Measurements from ENCODE around the gene NKAIN2. TPM values are rescaled to one million over a fixed set of nuclear protein-coding genes. Genes with fewer than 3 reads are reported as not detected.
"Not testable (repeated sequence)": the region's sequence is repeated elsewhere in the genome, so short reads cannot be mapped to it uniquely, and the experiment has no call there.

NKAIN2 gene
- total RNA-seq, 2 experiments from 2014 or later = not detected

DNA sequence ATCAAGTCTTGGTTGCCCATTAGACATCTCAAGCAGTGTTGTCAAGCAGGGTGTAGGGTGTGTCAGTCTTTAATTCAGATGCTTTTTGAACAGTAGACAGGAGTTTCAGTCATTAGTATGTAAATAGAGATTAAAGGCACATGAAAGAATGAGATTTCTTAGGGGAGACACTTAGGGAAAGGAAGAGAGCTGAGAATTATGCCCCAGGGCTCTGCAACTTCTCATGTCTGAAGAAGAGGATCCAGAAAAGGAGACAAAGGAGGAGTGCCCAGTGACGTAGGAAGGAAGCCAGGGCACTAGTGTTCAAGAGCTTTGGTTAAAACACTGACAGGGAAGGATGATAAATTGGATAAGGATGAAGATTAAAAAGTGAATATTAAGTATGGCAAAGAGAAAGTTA lies 569.7 kb downstream of the NKAIN2 start:
- no peak overlapping the region for H3K4me3 Mint-ChIP-seq
- CTCF ChIA-PET = no interaction called here
- H3K36me3 Mint-ChIP-seq = no peaks in the 10 kb centered on the region
- no peaks in the 10 kb centered on the region for H3K27me3 Mint-ChIP-seq
- H3K9me3 Mint-ChIP-seq (ENCODE audit: low read depth) = peaks cover 11% of the 10 kb centered on the region
- no peak overlapping the region for H3K27ac Mint-ChIP-seq
- DNase-seq = no peak
- H3K4me1 Mint-ChIP-seq = no peaks in the 10 kb centered on the region
- ATAC-seq = no peak

DNA sequence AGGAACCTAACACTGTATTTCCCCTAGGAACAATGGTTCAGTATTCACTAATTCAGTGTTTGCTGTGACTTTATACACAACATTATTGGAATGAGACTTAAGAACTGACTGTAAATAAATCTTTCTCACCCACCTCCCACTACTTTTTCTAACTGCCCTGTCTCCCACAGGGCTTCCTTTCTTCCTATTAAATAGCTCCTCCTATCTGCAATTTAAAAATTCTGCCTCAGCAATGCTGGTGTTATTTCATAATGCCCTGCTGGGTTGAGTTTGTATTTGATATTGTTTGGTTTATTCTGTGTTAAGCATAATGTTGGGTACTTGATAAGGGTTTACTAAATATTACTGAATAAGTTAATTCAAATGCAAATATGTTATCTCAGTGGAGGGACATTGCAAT lies 585.5 kb downstream of the NKAIN2 start:
- no peaks in the 10 kb centered on the region for H3K27me3 Mint-ChIP-seq
- CTCF ChIA-PET = no interaction called here
- ATAC-seq = no peak
- peaks cover 5% of the 10 kb centered on the region for H3K9me3 Mint-ChIP-seq (ENCODE audit: low read depth)
- no peaks in the 10 kb centered on the region for H3K4me1 Mint-ChIP-seq
- no peak overlapping the region for H3K27ac Mint-ChIP-seq
- no peaks in the 10 kb centered on the region for H3K36me3 Mint-ChIP-seq
- no peak overlapping the region for H3K4me3 Mint-ChIP-seq
- DNase-seq = no peak

DNA sequence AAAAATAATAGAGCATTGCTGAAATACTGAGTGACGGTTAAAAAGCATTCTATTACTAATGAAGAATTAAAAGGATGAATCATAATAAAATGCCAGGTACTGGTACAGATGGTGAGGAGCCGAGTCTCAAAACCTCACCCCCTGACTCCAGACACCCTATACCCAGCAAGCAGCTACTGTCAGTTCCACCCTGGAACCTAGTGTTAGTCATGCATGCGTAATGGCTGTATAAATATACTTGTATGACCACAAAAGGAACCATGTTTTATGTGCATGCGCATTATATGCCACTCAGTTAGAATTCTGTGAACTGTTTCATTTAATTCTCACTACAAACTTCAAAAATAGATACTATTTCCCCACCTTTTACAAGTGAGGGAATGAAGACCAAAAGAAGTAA lies 589.9 kb downstream of the NKAIN2 start:
- Mint-ChIP-seq H3K36me3 (no peaks in the 10 kb centered on the region), H3K4me3 (no peak overlapping the region), H3K4me1 (no peaks in the 10 kb centered on the region), H3K9me3 (ENCODE audit: low read depth) (no peaks in the 10 kb centered on the region), H3K27ac (no peak overlapping the region), H3K27me3 (no peaks in the 10 kb centered on the region)
- ATAC-seq (no peak), DNase-seq (no peak)
- CTCF ChIA-PET = no interaction called here

DNA sequence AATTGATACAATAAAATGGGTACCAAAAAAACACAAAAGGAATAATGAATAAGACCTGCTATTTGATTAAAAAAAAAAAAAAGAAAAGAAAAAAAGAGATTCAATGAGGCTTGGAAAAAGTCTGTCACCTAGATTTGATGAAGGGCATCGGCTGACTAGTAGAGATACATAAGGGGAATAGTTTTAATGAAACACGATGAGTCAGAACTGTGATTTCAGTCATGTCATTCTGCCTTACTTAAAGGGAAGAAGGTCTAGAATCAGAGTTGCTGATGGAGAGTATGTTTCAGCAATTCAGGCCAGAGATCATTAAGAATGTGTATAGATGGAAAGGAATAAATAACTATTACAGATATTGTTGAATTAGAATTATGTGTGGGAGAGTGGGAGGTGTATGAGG lies 592.7 kb downstream of the NKAIN2 start:
- Mint-ChIP-seq H3K36me3 (no peaks in the 10 kb centered on the region), H3K4me1 (no peaks in the 10 kb centered on the region), H3K27ac (no peak overlapping the region), H3K9me3 (ENCODE audit: low read depth) (no peaks in the 10 kb centered on the region), H3K27me3 (no peaks in the 10 kb centered on the region), H3K4me3 (no peak overlapping the region)
- CTCF ChIA-PET = no interaction called here
- ATAC-seq = no peak
- no peak for DNase-seq

DNA sequence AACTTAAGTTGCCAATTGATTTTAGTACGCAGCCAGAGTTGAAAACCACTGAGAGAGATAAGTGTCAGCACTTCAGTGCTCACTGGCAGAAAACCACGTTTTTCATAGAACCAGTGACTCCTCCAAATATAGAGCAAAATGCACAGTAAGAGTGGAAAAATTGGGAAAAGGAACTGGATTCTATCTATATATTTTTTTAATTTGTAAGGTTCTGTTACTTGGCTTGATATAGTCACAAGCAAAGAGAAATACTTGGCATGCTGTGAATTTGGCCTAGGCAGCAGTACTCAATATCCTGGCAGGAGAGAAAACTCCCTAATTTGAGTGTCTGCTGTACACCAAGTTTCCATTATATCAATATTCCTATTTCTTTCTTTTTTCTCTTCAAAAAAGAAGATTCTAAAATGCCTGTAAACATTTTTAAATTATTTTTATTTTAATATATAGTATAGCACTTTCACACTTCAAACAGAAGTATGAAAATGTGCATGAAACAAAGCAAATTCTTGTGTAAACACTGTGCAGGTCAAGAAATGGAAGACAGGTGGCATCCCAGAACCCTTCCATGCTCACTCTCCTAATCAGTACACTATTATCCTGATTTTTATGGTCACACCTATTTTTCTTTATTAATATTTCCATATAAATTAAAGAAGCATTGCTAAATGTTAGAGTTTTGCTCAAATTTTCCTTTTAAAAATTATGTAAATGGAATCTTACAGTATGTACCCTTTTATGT lies 596.8 kb downstream of the NKAIN2 start:
- Mint-ChIP-seq H3K27me3 (no peaks in the 10 kb centered on the region), H3K9me3 (ENCODE audit: low read depth) (no peaks in the 10 kb centered on the region), H3K4me1 (no peaks in the 10 kb centered on the region), H3K4me3 (no peak overlapping the region), H3K36me3 (no peaks in the 10 kb centered on the region), H3K27ac (no peak overlapping the region)
- DNase-seq = no peak
- CTCF ChIA-PET = no interaction called here
- no peak for ATAC-seq

DNA sequence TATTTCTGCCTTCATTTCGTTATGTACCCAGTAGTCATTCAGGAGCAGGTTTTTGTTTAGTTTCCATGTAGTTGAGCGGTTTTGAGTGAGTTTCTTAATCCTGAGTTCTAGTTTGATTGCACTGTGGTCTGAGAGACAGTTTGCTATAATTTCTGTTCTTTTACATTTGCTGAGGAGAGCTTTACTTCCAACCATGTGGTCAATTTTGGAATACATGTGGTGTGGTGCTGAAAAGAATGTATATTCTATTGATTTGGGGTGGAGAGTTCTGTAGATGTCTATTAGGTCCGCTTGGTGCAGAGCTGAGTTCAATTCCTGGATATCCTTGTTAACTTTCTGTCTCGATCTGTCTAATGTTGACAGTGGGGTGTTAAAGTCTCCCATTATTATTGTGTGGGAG lies 606.8 kb downstream of the NKAIN2 start:
- ATAC-seq; H3K4me1 Mint-ChIP-seq; H3K27me3 Mint-ChIP-seq; H3K4me3 Mint-ChIP-seq; DNase-seq; H3K36me3 Mint-ChIP-seq; H3K27ac Mint-ChIP-seq; CTCF ChIA-PET; H3K9me3 Mint-ChIP-seq (ENCODE audit: low read depth): not testable (repeated sequence)

DNA sequence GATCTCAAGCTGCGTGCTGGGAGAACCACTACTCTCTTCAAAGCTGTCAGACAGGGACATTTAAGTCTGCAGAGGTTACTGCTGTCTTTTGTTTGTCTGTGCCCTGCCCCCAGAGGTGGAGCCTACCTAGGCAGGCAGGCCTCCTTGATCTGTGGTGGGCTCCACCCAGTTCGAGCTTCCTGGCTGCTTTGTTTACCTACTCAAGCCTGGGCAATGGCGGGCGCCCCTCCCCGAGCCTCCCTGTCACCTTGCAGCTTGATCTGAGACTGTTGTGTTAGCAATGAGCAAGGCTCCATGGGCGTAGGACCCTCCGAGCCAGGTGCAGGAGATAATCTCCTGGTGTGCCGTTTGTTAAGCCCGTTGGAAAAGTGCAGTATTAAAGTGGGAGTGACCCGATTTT lies 609.0 kb downstream of the NKAIN2 start:
- H3K36me3 Mint-ChIP-seq; H3K4me1 Mint-ChIP-seq; H3K27me3 Mint-ChIP-seq; CTCF ChIA-PET; ATAC-seq; H3K27ac Mint-ChIP-seq; H3K9me3 Mint-ChIP-seq (ENCODE audit: low read depth); DNase-seq; H3K4me3 Mint-ChIP-seq: not testable (repeated sequence)

DNA sequence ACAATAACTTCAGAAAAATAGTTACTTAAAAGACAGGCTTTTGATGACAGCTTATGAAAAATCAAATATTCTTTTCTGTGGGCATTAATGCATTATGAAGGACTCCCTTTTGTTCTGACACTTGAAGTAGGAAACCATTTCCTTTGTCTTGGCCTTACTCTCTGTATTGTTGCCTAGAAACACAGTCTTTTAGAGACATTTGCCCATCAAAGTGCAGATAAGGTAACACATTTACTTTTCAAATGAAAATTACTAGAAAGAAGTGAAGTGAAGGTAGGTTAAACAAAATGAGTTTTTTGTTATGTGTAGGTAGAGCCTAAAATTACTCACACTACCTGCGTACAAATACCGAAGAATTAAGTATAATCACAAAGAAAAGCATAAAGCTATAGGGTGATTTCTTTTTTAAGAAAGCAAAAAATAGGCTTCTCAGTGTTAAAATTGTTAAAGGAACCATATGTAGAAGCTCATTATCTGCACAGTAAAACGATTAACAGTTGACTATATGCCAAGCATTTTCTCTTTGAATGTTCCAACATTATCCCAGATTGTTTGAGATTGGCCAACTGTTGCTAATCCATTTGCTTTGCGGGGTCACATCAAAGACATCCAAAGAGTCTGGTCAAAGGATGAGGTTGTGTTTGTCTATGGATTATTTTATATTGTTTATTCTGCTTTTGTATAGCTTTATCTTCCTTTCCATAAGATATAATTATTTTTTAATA lies 616.6 kb downstream of the NKAIN2 start:
- no peaks in the 10 kb centered on the region for H3K36me3 Mint-ChIP-seq
- H3K27me3 Mint-ChIP-seq = no peaks in the 10 kb centered on the region
- ATAC-seq (no peak), DNase-seq (no peak)
- H3K4me3 Mint-ChIP-seq = no peak overlapping the region
- CTCF ChIA-PET = no interaction called here
- no peaks in the 10 kb centered on the region for H3K4me1 Mint-ChIP-seq
- H3K27ac Mint-ChIP-seq = no peak overlapping the region
- no peaks in the 10 kb centered on the region for H3K9me3 Mint-ChIP-seq (ENCODE audit: low read depth)

DNA sequence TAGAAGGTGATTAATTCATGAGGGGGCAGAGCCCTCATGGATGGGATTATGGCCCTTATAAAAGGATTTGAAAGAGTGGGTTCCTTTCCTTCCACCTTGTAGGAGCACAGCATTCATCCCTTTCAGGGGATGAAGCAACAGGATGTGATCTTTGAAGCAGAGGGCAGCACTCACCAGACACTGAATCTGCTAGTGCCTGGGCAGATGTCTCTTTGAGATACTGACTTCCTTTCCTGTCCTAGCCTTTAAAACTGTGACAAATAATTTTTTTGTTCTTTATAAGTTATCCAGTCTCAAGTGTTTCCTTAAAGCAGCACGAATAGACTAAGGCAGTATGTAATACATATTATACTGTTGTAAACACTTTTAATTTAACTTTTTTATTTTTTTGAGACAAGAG lies 620.0 kb downstream of the NKAIN2 start:
- no peaks in the 10 kb centered on the region for H3K27me3 Mint-ChIP-seq
- DNase-seq (no peak), ATAC-seq (no peak)
- H3K9me3 Mint-ChIP-seq (ENCODE audit: low read depth) = no peaks in the 10 kb centered on the region
- CTCF ChIA-PET = no interaction called here
- H3K4me1 Mint-ChIP-seq = no peaks in the 10 kb centered on the region
- no peak overlapping the region for H3K4me3 Mint-ChIP-seq
- H3K27ac Mint-ChIP-seq = no peak overlapping the region
- no peaks in the 10 kb centered on the region for H3K36me3 Mint-ChIP-seq

DNA sequence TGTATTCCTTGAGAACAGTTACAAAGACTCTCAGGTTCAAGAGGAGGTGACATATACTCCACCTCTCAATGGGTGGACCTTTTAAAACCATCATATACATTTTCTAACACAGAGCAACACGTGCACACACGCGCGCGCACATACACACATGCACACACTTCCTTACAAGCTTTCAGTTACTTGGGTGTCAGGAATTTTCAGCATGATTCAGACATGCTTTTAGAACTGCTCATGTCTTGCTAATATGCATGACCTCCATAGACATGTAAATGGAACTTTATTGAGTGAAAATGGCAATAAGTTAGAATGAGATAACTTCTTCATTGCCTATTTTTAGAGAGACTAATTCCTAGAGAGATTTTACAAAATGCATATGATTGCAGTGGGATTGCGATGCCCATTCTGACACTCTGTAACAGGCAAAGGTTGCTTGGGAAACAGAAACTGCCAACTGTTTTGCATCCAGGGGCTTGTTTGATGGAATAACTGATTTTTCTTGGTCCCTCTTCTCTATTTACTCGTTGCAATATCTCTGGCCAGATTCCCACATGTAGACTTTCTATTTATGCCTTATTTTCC lies 627.2 kb downstream of the NKAIN2 start:
- H3K27me3 Mint-ChIP-seq = no peaks in the 10 kb centered on the region
- no peaks in the 10 kb centered on the region for H3K4me1 Mint-ChIP-seq
- H3K27ac Mint-ChIP-seq = no peak overlapping the region
- DNase-seq (no peak), ATAC-seq (no peak)
- H3K36me3 Mint-ChIP-seq = no peaks in the 10 kb centered on the region
- CTCF ChIA-PET = no interaction called here
- no peak overlapping the region for H3K4me3 Mint-ChIP-seq
- no peaks in the 10 kb centered on the region for H3K9me3 Mint-ChIP-seq (ENCODE audit: low read depth)

DNA sequence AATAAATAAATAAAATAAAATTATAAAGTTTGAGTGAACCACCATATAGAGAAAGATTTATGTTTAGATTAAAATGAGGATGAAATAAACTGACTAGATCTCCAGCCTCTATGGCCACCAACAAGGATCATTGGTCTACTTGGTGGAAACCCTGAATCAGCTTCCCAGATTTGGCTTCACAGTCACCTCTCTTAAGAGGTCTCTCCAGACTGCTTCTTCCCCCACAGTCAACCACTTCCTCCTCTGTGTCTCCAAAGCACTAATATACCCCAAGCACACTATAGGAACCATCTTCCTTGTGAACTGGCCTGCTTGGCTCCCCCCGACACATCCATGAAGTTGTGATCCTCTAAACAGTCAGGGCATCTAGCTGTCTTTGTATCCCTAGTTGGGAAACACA lies 629.0 kb downstream of the NKAIN2 start:
- CTCF ChIA-PET = no interaction called here
- Mint-ChIP-seq H3K4me1 (no peaks in the 10 kb centered on the region), H3K27ac (no peak overlapping the region), H3K36me3 (no peaks in the 10 kb centered on the region), H3K9me3 (ENCODE audit: low read depth) (no peaks in the 10 kb centered on the region), H3K27me3 (no peaks in the 10 kb centered on the region), H3K4me3 (no peak overlapping the region)
- ATAC-seq (no peak), DNase-seq (no peak)

DNA sequence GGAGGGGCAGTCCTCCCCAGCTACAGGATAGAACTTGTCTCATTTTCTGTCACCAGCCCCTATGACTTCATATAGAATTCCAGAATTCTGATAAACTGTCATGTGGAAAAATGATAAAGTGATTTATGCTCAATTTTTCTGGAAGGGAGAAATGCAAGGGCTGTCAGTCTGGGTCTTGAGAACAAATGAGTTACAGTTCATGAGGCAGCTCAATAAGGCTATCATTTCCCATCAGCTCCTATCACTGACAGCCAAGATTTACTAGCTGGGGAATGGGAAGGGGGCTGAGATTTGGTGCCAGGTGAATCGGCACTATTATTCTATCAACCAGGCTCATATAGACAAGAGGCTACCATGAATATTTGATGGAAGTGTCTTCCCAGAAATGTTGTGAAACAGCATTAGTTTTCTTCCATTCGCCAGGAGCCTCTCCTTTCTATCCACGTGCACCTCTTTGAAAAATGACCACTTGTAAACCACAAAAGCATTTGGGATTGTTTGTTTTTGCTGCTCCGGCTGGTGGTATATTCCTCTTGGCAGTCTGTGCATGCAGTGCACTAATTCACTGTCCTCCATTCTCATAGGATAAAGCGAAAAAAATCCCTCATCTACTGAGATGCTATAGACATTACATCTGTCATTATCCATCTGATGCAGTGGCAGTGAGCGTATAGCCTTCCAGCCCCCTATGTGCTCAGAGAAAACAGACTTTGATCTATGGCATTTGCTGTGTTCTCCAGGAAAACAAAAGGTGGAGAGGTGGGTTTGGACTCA lies 629.9 kb downstream of the NKAIN2 start:
- H3K27me3 Mint-ChIP-seq = no peaks in the 10 kb centered on the region
- ATAC-seq = no peak
- CTCF ChIA-PET = no interaction called here

DNA sequence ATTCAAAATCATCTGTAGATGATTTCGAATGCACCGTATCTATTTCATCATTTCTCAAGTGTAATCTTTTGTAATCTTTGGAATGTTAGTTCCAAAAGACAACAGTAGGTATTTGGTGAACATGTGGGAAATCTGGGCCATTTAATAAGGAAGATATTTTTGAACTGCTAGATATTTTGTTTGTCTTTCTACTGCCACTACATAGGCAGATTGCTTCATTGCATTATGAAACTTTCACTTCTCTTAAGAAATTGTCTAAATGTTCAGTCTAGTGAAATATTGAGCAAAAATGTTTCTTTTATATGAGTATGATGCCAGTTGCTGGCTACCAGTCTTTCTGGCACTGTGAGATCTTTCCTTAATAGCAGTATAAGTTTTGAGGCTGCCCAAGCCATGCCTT lies 630.8 kb downstream of the NKAIN2 start:
- peaks cover 3% of the 10 kb centered on the region for H3K9me3 Mint-ChIP-seq (ENCODE audit: low read depth)

More for the DNA sequence above, 629.9 kb downstream of the NKAIN2 start:
- H3K36me3 Mint-ChIP-seq = no peaks in the 10 kb centered on the region
- no peak overlapping the region for H3K4me3 Mint-ChIP-seq
- no peaks in the 10 kb centered on the region for H3K4me1 Mint-ChIP-seq
- no peak for DNase-seq
- H3K27ac Mint-ChIP-seq = no peak overlapping the region
- no peaks in the 10 kb centered on the region for H3K9me3 Mint-ChIP-seq (ENCODE audit: low read depth)

DNA sequence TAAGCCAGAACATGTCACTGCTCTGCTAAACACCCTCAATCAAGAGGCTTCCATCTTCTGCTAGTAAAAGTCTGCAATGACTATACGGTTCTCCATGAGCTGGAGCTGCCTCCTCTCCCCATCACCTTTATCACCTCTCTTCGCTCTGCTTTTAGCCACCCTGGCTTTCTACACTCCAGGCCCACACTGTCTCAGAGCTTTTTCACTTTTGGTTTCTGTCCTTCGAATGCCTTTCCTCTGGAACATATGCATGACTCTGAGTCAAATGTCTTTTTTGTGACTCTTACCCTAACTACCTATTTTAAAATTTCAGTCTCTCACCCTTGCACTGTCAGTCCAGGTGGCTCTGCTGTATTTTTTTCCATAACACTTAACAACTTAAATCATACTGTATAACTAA lies 633.1 kb downstream of the NKAIN2 start:
- no peak overlapping the region for H3K4me3 Mint-ChIP-seq
- DNase-seq (no peak), ATAC-seq (no peak)
- CTCF ChIA-PET = no interaction called here
- no peaks in the 10 kb centered on the region for H3K27me3 Mint-ChIP-seq
- peaks cover 4% of the 10 kb centered on the region for H3K9me3 Mint-ChIP-seq (ENCODE audit: low read depth)
- H3K27ac Mint-ChIP-seq = no peak overlapping the region
- H3K4me1 Mint-ChIP-seq = no peaks in the 10 kb centered on the region
- no peaks in the 10 kb centered on the region for H3K36me3 Mint-ChIP-seq

More for the DNA sequence above, 630.8 kb downstream of the NKAIN2 start:
- Mint-ChIP-seq H3K27ac (no peak overlapping the region), H3K4me3 (no peak overlapping the region), H3K27me3 (no peaks in the 10 kb centered on the region), H3K36me3 (no peaks in the 10 kb centered on the region), H3K4me1 (no peaks in the 10 kb centered on the region)
- ATAC-seq (no peak), DNase-seq (no peak)
- CTCF ChIA-PET = no interaction called here
